Mucosa of rectum (tissue), 2 donors: ENCODE measurements around the gene ARPC5.
A peak's percentile ranks its signal among the peaks of the same experiment; 100 is the strongest.
"Not testable (repeated sequence)": the region's sequence is repeated elsewhere in the genome, so short reads cannot be mapped to it uniquely, and the experiment has no call there.

Source experiments
- H3K27ac ChIP-seq, 2 donors: one replicate each; pipeline ENCODE4 v1.7.0; 2013; ENCODE audit warnings: inconsistent platforms in 2 of 2, low read depth in 2 of 2, low read length in 2 of 2
- H3K27me3 ChIP-seq, 2 donors: one replicate each; pipeline ENCODE4 v1.7.0; 2013; ENCODE audit warnings: low read length in 2 of 2; ENCODE audit not compliant: control insufficient read depth in 2 of 2, insufficient read depth in 2 of 2
- H3K36me3 ChIP-seq, 2 donors: one replicate each; pipeline ENCODE4 v1.7.0; 2013; ENCODE audit warnings: low read length in 2 of 2; ENCODE audit not compliant: control insufficient read depth in 2 of 2, insufficient read depth in 2 of 2
- H3K4me1 ChIP-seq, 2 donors: one replicate each; pipeline ENCODE4 v1.7.0; 2013; ENCODE audit warnings: low read length in 2 of 2, mild to moderate bottlenecking in 1 of 2; ENCODE audit not compliant: control insufficient read depth in 2 of 2, insufficient read depth in 2 of 2
- H3K4me3 ChIP-seq, 2 donors: one replicate each; pipeline ENCODE4 v1.7.0; 2013; ENCODE audit warnings: low read length in 2 of 2
- H3K9ac ChIP-seq, 2 donors: one replicate each; pipeline ENCODE4 v1.7.0; 2013; ENCODE audit warnings: low read length in 2 of 2, low read depth in 1 of 2, mild to moderate bottlenecking in 1 of 2
- H3K9me3 ChIP-seq, 2 donors: one replicate each; pipeline ENCODE4 v1.7.0; 2013; ENCODE audit warnings: low read length in 2 of 2; ENCODE audit not compliant: control insufficient read depth in 2 of 2
- donor health status: healthy.
- donor health status: Normal muscosa, but diverticular disease.

ARPC5 gene

GRCh38 chr1:183633676-183634343 lies 1.8 kb downstream of the ARPC5 start:
- H3K36me3 ChIP-seq: peaks cover 22% of the 10 kb centered on the region in 2 donors
- peak overlapping the region; percentile 39 to 61 for H3K27ac ChIP-seq
- no peaks in the 10 kb centered on the region for H3K9me3 ChIP-seq
- peak overlapping the region in 1 of 2 donors; percentile 81 for H3K9ac ChIP-seq
- H3K4me3 ChIP-seq: peak overlapping the region; percentile 94
- H3K4me1 ChIP-seq: peaks cover 10 to 23% of the 10 kb centered on the region in 2 donors
- H3K27me3 ChIP-seq: no peaks in the 10 kb centered on the region

GRCh38 chr1:183632964-183633363 lies 2.6 kb downstream of the ARPC5 start:
- H3K4me1 ChIP-seq: peaks cover 10 to 23% of the 10 kb centered on the region in 2 donors
- peaks cover 27 to 29% of the 10 kb centered on the region in 2 donors for H3K36me3 ChIP-seq
- H3K27me3 ChIP-seq: no peaks in the 10 kb centered on the region
- peak overlapping the region in 1 of 2 donors; percentile 81 for H3K9ac ChIP-seq
- H3K4me3 ChIP-seq: peak overlapping the region in 1 of 2 donors; percentile 94
- H3K9me3 ChIP-seq: no peaks in the 10 kb centered on the region
- H3K27ac ChIP-seq: peak overlapping the region in 1 of 2 donors; percentile 61

- no peak overlapping the region for H3K9ac ChIP-seq
- no peak overlapping the region for H3K4me3 ChIP-seq
- no peaks in the 10 kb centered on the region for H3K9me3 ChIP-seq
- no peaks in the 10 kb centered on the region for H3K27me3 ChIP-seq
- H3K27ac ChIP-seq: no peak overlapping the region
- H3K4me1 ChIP-seq: peaks cover 10 to 23% of the 10 kb centered on the region in 2 donors
- H3K36me3 ChIP-seq: peaks cover 30 to 34% of the 10 kb centered on the region in 2 donors
Observed at GRCh38 chr1:183632114-183632513, 3.5 kb downstream of the ARPC5 start.

GRCh38 chr1:183630748-183631147 lies 4.8 kb downstream of the ARPC5 start:
- Histone ChIP-seq H3K4me3 (no peak overlapping the region), H3K4me1 (peaks cover 10 to 19% of the 10 kb centered on the region in 2 donors), H3K9ac (no peak overlapping the region), H3K36me3 (peaks cover 37 to 39% of the 10 kb centered on the region in 2 donors), H3K27me3 (no peaks in the 10 kb centered on the region), H3K9me3 (no peaks in the 10 kb centered on the region), H3K27ac (no peak overlapping the region)

- Histone ChIP-seq H3K9me3 (no peaks in the 10 kb centered on the region), H3K27me3 (no peaks in the 10 kb centered on the region), H3K4me1 (peaks cover 10 to 15% of the 10 kb centered on the region in 2 donors), H3K4me3 (no peak overlapping the region), H3K36me3 (peaks cover 44 to 48% of the 10 kb centered on the region in 2 donors), H3K27ac (no peak overlapping the region), H3K9ac (no peak overlapping the region)
Observed at GRCh38 chr1:183628537-183628936, 7.0 kb downstream of the ARPC5 start.

- H3K4me3 ChIP-seq, H3K4me1 ChIP-seq, H3K27ac ChIP-seq, H3K27me3 ChIP-seq, H3K9ac ChIP-seq, H3K9me3 ChIP-seq: not testable (repeated sequence)
- H3K36me3 ChIP-seq: peaks cover 43 to 44% of the 10 kb centered on the region in 2 donors
Observed at GRCh38 chr1:183626236-183626635, 9.3 kb downstream of the ARPC5 start.

- no peak overlapping the region for H3K9ac ChIP-seq
- H3K27ac ChIP-seq: no peak overlapping the region
Observed at GRCh38 chr1:183622884-183623785, 12.4 kb downstream of the ARPC5 start.

GRCh38 chr1:183622013-183622412 lies 13.6 kb downstream of the ARPC5 start:
- H3K4me3 ChIP-seq: no peak overlapping the region
- no peaks in the 10 kb centered on the region for H3K4me1 ChIP-seq
- H3K9ac ChIP-seq: no peak overlapping the region
- peaks cover 9 to 18% of the 10 kb centered on the region in 2 donors for H3K36me3 ChIP-seq
- H3K9me3 ChIP-seq: no peaks in the 10 kb centered on the region
- no peaks in the 10 kb centered on the region for H3K27me3 ChIP-seq
- H3K27ac ChIP-seq: no peak overlapping the region

More at GRCh38 chr1:183622884-183623785, 12.4 kb downstream of the ARPC5 start:
- H3K27me3 ChIP-seq: no peaks in the 10 kb centered on the region
- H3K4me1 ChIP-seq: no peaks in the 10 kb centered on the region
- peaks cover 15 to 21% of the 10 kb centered on the region in 2 donors for H3K36me3 ChIP-seq
- no peak overlapping the region for H3K4me3 ChIP-seq
- no peaks in the 10 kb centered on the region for H3K9me3 ChIP-seq

GRCh38 chr1:183620311-183620710 lies 15.3 kb downstream of the ARPC5 start:
- no peaks in the 10 kb centered on the region for H3K9me3 ChIP-seq
- H3K36me3 ChIP-seq: peaks cover 3 to 7% of the 10 kb centered on the region in 2 donors
- H3K27me3 ChIP-seq: no peaks in the 10 kb centered on the region
- no peak overlapping the region for H3K27ac ChIP-seq
- no peak overlapping the region for H3K4me3 ChIP-seq
- H3K9ac ChIP-seq: no peak overlapping the region
- no peaks in the 10 kb centered on the region for H3K4me1 ChIP-seq

- H3K27ac ChIP-seq: no peak overlapping the region
- peaks cover 1 to 4% of the 10 kb centered on the region in 2 donors for H3K36me3 ChIP-seq
- no peaks in the 10 kb centered on the region for H3K9me3 ChIP-seq
- H3K9ac ChIP-seq: no peak overlapping the region
- H3K4me1 ChIP-seq: no peaks in the 10 kb centered on the region
- H3K27me3 ChIP-seq: no peaks in the 10 kb centered on the region
- no peak overlapping the region for H3K4me3 ChIP-seq
Observed at GRCh38 chr1:183619781-183620180, 15.8 kb downstream of the ARPC5 start.
